GM18507 (cell line): ENCODE results near the gene PRORP.
"Not testable (repeated sequence)": the region's sequence is repeated elsewhere in the genome, so short reads cannot be mapped to it uniquely, and the experiment has no call there.

ENCODE experiments used
- DNase-seq: peaks from one replicate; pipeline ENCODE4 v3.0.0; 2011; ENCODE audit warnings: low read depth; ENCODE audit not compliant: insufficient read length; ENCODE audit errors: extremely low spot score
- FAIRE-seq: peaks from 2 replicates; lab custom pipeline; 2011; peaks lifted over from hg19 to GRCh38; lab: Jason Lieb, UNC

Gene PRORP

DNA sequence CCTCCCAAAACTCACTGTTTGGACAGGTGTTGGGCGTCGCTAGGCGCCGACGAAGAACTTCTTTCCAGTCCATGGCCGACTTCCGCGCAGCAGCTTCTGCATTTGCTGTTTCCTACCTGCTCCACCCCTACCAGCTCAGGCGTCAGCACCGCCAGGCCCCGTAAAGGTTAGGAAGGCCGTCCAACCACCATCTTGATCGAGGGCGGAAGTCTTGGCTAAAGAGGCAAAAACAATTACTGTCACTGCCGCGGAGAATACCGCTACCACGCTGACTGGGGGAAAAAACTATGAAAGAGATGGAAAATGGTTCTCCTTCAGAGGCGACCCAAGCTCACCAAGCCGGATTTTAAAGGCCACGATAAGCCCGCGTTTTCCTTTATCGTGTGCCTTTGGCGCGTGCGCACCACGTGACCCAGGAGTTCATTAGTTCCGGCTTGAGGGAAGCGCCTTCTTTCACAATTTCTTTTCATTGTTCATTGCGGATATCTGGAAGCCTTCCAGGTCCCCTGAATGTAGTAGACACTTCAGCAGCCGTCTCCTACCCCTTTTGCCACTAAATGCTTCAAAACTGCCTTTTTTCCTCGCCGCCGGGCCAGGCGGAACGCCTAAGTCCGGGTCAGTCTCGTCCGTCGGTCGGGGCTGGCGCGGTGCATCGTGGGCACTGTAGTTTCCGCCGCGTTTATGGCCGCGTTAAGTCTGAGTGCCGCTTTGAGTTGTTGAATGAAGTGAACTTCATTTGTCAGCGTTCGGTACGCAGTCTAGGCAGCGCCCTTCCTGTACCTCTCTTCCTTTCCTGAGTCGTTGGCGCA is at the start of gene PRORP, which contains the start of gene PPP2R3C:
TSS of gene PRORP (plus strand) at position 666 of the 809 bp plus-strand sequence. CDS start 694 bp downstream, outside the sequence.
TSS of gene PPP2R3C (minus strand) at position 104 of the 809 bp plus-strand sequence. CDS start at position 73, 31 bp downstream.
- DNase-seq (peak; percentile 76), FAIRE-seq (peak; percentile 94)

DNA sequence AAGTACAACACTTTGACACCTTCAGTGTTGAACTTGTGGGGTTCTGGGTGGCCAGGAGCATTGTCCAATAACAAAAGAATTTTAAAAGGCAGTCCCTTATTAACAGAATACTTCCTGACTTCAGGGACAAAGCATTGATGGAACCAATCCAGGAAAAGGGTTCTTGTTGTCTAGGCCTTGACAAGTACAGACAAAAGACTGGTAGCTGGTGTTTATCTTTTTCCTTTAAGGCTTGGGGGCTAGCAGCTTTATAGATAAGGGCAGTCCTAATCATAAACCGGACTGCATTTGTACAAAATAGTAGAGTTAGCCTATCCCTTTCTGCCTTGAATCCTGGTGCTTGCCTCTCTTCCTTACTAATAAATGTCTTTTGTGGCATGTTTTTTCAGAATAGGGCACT is 48.9 kb upstream of the PRORP start:
- FAIRE-seq (no peak), DNase-seq (no peak)

DNA sequence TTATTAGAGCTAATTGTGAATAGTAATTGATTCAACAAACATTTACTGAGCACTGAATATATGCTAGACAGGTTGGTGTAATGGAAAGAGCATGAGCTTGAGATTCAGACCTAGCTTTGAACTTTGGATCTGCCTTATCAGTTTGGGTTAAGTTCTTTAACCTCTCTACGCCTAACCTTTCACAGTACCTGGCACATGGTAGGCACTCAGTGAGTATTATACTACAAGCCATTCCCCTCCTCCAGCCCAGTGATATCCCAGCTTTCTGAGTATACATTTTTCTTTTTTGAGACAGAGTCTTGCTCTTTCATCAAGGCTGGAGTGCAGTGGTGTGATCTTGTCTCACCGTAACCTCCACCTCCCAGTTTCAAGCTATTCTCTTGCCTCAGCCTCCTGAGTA is 44.3 kb upstream of the PRORP start:
- no peak for FAIRE-seq

DNA sequence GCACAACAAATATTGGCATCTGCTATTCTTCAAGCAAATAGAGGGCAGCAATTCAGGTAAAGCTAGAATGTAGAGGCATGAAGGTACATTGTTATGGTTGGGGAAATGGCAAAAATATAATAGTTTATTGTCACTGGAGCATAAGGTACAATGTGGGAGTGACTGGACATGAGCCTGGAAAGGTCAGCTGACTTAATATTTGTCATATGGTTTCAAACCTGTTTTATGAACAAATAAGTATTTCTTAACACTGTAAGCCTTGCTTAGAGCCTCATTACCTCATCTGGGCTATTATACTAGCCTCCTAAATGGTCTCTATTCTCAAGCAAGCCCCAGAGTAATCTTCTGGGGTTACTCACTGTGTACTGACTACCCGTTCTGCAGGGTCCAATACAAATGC is 42.6 kb upstream of the PRORP start:
- FAIRE-seq, result no peak
- no peak for DNase-seq

More for the DNA sequence above, 44.3 kb upstream of the PRORP start:
- no peak for DNase-seq

DNA sequence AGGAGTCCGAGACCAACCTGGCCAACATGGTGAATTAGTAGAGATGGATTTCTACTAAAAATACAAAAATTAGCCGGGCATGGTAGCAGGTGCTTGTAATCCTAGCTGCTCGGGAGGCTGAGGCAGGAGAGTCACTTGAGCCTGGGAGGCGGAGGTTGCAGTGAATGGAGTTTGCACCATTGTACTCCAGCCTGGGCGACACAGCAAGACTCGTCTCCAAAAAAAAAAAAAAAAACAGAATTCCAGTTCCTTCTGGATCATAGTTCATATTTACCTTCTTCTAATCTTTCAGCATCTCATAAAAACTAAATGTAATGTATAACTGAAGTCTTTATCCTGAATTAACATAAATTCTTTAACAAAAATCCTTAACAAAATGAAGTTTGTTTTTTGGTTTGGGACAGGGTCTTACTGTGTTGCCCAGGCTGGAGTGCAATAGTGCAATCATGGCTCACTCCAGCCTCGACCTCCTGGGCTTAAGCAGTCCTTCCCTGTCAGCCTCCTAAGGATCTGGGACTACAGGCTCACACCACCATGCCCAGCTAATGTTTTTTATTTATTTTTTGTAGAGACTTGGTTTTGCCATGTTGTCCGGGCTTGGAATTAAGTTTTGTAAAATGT is 38.7 kb upstream of the PRORP start:
- DNase-seq, result no peak

DNA sequence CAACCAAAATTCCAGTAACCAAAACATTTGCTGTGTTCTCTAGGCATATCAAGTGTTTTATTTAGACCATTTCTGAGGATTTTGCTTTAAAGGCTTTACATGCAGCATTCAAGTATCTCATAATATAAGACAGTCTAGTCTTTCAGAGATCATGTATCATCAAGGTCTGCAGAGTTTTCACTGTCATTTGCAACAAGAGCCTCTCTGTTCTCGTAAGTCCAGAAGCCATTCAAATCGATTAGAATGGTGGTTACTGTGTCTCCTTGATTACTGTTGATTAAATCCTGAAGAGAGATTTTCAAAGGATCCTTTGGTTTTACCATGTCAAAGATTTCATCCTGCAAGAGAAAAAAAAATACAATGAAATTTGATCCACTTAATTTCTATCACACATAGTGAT is 36.9 kb upstream of the PRORP start:
- no peak for DNase-seq
- FAIRE-seq, result no peak

More for the DNA sequence above, 38.7 kb upstream of the PRORP start:
- no peak for FAIRE-seq

DNA sequence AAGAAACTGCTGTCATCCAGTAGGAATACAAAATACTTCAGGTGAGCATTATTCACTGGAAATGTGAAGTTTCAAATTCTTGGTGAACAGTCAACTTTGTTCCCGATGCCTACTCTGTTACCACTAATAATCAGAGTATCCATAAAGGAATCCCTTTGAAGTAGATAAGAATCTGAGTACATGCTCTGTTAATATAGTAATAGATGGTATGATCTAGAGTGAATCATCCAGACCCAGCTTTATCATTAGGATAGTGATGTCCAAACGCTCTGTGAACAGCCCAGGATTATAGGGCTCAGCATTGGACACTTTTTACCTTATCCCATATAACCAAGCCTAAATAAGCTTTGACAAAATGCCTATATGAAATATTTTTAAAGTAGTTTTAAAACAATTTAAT is 33.8 kb upstream of the PRORP start:
- FAIRE-seq (no peak), DNase-seq (no peak)

DNA sequence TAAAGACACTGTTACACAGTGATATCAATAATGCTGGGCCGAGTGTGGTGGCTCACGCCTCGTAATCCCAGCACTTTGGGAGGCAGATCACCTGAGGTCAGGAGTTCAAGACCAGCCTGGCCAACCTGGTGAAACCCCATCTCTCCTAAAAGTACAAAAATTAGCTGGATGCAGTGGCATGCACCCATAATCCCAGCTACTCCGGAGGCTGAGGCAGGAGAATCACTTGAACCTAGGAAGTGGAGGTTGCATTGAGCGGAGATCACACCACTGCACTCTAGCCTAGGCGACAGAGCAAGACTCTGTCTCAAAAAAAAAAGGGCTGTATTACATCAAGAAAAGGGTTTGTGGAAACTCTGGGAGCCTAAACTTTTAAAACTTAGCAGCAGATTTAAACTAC is 27.7 kb upstream of the PRORP start:
- FAIRE-seq, DNase-seq: not testable (repeated sequence)

DNA sequence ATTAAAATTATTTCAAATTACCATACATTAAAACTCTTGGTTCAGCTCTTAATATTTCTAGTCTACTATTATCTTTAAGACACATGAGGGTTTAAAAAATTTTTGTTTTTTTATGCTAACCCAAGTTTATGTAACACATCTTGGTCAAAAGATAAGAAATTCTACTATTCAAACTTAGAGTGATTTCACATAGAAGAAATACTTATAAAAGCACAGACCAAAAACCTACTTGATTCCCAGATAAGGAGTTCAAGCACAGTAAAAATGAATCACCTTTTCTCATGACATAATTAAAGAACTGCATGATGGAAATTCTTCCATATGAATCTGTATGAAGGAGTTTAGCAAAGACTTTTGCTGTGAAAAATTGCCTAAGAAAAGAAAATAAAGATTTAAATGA is 14.5 kb upstream of the PRORP start:
- DNase-seq (no peak), FAIRE-seq (no peak)

DNA sequence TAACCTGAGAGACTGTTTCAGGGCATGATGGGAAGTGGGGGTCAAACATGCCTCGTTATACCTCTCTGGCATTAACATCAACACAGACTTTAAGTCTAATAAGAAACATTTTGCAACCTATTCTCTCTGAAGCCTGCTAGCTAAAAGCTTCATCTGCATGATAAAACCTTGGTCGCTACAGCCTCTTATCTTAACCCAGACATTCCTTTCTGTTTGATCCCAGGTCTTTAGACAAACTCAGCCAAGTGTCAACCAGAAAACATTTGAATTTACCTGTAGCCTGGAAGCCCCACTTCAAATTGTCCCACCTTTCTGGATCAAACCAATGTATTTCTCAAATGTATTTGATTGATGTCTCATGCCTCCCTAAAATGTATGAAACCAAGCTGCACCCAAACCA is 9.7 kb upstream of the PRORP start:
- FAIRE-seq (no peak), DNase-seq (no peak)

DNA sequence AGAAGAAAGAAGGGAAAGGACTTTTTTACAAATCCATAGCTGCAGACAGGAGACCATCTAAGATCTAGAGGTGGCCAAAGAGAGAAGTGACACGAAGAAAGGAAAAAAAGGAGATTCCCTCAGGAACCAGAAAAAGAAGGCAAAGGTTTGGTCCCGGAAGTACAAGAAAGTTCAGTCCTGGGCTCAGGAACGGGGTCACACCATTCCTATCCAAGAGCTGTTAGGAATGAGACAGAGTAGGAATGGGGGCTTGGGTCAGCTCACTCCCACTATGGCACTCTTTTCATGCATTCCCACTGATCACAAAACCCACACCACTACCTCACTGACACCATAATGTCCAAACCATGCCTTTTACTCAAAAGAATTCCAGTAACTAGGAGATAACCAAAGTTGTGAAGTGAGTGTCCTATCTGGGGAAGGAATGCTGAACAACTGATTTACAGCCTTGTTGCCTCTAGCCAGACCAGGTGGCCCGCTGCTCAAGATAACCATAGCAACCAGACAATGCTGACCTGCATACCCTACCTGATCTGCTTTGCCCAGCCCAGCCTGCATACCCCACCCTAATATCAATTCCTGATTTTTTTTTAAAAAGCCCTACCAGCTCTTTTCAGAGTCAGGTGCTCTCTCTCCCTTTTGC is 8.9 kb upstream of the PRORP start:
- FAIRE-seq, result no peak
- DNase-seq, result no peak

DNA sequence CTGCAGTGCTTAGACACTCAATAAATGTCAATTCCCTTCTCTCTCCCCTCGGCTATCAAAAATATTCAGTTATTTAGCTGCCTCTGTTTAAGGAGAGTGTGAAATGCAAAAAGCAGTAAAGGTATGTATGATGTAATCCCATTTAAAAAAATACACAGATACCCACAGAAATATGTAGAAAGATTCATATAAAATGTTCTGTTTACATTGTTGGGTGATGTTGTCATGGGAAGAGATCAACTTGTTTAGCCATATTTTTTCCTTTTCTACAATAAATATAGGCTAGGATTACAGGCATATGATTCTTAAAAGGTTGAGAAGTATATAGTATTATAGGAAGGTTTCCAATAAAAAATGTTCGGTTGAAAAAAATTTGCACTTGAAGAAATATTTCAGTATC is 8.3 kb upstream of the PRORP start:
- no peak for DNase-seq
- no peak for FAIRE-seq

DNA sequence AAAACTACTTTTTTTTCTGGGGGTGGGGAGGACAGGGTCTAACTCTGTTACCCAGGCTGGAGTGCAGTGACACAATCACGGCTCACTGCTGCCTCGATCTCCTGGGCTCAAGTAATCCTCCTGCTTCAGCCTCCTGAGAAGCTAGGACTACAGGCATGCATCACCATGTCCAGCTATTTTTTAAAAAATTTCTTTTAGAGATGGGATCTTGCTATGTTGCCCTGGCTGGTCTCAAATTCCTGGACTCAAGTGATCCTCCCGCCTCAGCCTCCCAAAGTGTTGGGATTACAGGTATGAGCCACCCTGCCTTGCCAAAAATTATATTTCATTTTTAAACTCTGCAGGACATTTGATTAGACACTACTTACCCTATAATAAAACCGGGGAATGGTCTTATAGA is 6.1 kb upstream of the PRORP start:
- FAIRE-seq (no peak), DNase-seq (no peak)

DNA sequence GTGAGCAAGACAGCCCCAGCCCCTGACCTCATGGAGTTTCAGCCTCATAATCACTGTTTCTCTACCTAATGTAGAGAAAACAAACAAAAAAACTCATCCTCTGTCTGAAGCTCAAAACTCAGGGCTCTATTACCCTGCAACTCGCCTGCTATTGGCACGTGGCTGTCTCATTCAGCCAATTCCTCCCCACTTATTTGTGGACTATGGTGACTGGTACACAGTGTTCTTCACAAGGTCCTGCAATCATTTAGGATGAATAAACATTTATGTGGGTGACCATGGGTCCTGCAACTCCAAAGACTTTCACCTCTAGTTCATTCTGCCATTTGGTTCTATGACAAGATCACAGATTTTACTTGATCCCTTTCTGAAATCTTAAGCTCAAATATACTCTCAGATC is 5.2 kb upstream of the PRORP start:
- FAIRE-seq, result no peak
- DNase-seq, result no peak

DNA sequence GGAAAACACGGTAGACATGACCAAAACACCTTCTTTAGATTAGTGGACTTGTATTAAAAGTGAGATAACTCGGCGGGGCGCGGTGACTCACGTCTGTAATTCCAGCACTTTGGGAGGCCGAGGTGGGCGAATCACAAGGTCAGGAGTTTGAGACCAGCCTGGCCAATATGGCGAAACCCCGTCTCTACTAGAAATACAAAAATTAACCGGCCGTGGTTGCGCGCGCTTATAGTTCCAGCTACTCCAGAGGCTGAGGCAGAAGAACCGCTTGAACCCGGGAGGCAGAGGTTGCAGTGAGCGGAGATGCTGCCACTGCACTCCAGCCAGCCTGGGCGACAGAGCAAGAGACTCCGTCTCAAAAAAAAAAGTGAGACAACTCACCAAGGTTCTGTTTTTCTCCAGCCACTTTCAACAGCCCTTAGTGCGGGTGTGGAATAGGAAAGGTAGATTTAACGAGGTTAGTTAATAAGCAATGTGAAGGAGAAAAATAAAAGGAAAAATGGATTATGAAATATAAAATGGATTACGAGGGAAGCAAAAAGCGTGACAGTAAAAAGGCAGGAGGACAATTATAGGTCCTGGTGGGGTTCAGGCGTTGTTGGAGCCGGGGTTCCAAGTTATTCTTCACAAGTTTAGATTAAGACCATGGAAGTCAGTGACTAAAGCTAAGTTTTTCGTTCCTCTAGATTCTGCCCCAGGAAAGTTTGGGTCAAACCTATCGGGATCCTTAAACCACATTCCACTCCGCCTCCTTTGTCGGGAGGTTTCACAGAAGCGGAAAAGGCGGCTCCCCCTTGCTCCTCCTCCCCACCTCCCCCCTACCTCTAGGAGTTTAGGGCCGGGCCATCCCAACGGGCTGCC is 1.1 kb upstream of the PRORP start:
- no peak for FAIRE-seq
- no peak for DNase-seq

DNA sequence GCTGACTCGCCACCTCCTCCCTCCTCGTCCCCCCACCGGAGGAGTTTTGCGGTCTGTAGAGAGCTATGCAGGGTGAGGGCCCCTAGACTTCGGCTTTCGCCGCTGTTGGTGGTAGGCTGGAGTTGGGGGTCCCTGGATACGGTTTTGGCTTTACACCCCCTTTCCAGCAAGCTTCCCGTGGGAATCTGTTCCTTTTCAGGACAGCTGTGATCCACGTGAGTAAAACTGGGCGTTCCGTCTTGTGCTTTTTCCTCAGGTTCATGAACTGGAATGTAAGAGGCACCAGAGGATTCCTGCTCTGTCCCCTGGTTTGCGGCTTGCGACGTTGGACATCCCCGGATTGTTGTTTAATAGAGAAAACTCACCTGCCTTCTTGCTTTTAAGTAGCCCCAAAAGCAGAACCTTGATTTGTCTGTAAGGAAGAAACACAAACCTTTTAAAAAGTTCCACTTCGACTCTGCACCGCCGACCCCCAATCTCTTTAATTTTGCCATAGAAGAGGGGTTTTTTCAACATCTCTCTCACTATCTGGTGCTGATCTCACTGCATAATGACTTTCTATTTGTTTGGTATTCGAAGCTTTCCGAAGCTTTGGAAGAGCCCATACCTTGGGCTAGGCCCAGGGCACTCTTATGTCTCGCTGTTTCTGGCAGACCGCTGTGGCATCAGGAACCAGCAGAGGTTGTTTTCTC is 490 bp downstream of the PRORP start:
- no peak for DNase-seq
- no peak for FAIRE-seq

DNA sequence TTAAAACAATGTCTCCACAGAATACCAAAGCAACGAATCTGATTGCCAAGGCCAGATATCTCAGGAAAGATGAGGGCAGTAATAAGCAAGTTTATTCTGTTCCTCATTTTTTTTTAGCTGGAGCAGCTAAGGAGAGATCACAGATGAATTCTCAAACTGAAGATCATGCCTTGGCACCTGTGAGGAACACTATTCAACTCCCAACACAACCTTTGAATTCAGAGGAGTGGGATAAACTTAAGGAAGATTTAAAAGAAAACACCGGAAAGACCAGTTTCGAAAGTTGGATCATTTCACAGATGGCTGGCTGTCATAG is 994 bp downstream of the PRORP start:
- no peak for FAIRE-seq

DNA sequence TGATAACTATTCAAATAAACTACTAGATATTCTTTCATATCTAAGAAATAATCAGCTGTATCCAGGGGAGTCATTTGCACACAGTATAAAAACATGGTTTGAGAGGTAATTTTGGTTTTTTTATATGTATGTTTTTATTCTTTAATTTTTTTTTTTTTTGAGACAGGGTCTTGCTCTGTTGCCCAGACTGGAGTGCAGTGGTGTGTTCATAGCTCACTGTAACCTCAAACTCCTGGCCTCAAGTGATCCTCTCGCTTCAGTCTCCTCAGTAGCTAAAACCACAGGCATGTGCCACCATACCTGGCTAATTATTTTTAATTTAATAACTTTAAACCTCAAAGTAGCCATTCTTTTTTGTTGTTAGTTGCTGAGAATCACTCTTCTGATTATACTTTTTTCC is 1.8 kb downstream of the PRORP start:
- DNase-seq, result no peak

More for the DNA sequence above, 994 bp downstream of the PRORP start:
- DNase-seq, result no peak

More for the DNA sequence above, 1.8 kb downstream of the PRORP start:
- FAIRE-seq, result no peak
